HPDE6-E6E7 (cell line): Measurements from ENCODE around the gene TBC1D24.
"Not testable (repeated sequence)": the region's sequence is repeated elsewhere in the genome, so short reads cannot be mapped to it uniquely, and the experiment has no call there.

Source experiments
- DNase-seq: peaks from one replicate; pipeline ENCODE4 v3.0.0; 2011; ENCODE audit warnings: missing footprints; ENCODE audit errors: extremely low spot score

The TBC1D24 gene

GRCh38 chr16:2474877-2475412 is at the start of gene TBC1D24:
Gene TBC1D24, plus strand, starts transcription at chr16:2475127. Its CDS starts 21,022 bp downstream, at chr16:2496149.
- peak; percentile 96 for DNase-seq

- DNase-seq: no peak
Observed at GRCh38 chr16:2425825-2426430, 49.0 kb upstream of the TBC1D24 start.

GRCh38 chr16:2426941-2427361 is 48.0 kb upstream of the TBC1D24 start:
- DNase-seq: no peak

GRCh38 chr16:2427526-2427925 is 47.4 kb upstream of the TBC1D24 start:
- DNase-seq: no peak

- DNase-seq: peak; percentile 42
Observed at GRCh38 chr16:2428051-2428783, 46.7 kb upstream of the TBC1D24 start.

GRCh38 chr16:2428784-2429033 is 46.2 kb upstream of the TBC1D24 start:
- no peak for DNase-seq

GRCh38 chr16:2429034-2429770 is 45.7 kb upstream of the TBC1D24 start, which contains the start of gene CCNF:
Gene CCNF, plus strand, starts transcription at chr16:2429447. Its CDS starts 35 bp downstream, at chr16:2429482.
- DNase-seq: peak; percentile 96

- DNase-seq: no peak
Observed at GRCh38 chr16:2429771-2430663, 44.9 kb upstream of the TBC1D24 start.

GRCh38 chr16:2432286-2432685 is 42.6 kb upstream of the TBC1D24 start:
- DNase-seq: no peak

- no peak for DNase-seq
Observed at GRCh38 chr16:2432801-2433505, 42.0 kb upstream of the TBC1D24 start.

GRCh38 chr16:2435236-2435635 is 39.7 kb upstream of the TBC1D24 start:
- not testable (repeated sequence) for DNase-seq

GRCh38 chr16:2436110-2436509 is 38.8 kb upstream of the TBC1D24 start:
- DNase-seq: no peak

GRCh38 chr16:2437032-2437790 is 37.7 kb upstream of the TBC1D24 start:
- DNase-seq: no peak

- no peak for DNase-seq
Observed at GRCh38 chr16:2438121-2438520, 36.8 kb upstream of the TBC1D24 start.

GRCh38 chr16:2439598-2439997 is 35.3 kb upstream of the TBC1D24 start:
- DNase-seq: no peak

GRCh38 chr16:2441143-2441804 is 33.7 kb upstream of the TBC1D24 start:
- not testable (repeated sequence) for DNase-seq

- no peak for DNase-seq
Observed at GRCh38 chr16:2443555-2443954, 31.4 kb upstream of the TBC1D24 start.

GRCh38 chr16:2447920-2448583 is 26.9 kb upstream of the TBC1D24 start:
- DNase-seq: no peak

- DNase-seq: no peak
Observed at GRCh38 chr16:2449118-2449517, 25.8 kb upstream of the TBC1D24 start.
